Dermis microvascular lymphatic vessel endothelial cell (primary cell): ENCODE data around the gene HSF4. TPM values are rescaled to one million over a fixed set of nuclear protein-coding genes. Genes with fewer than 3 reads are reported as not detected.
"Not testable (repeated sequence)": the region's sequence is repeated elsewhere in the genome, so short reads cannot be mapped to it uniquely, and the experiment has no call there.

Source experiments
- DNase-seq, 2 donors: peaks; one replicate each; pipeline versions ENCODE4 v3.0.0 to v3.0.0-alpha.2; 2010; ENCODE audit warnings: low read depth in 2 of 2
- total RNA-seq: library from RNA; depleted of rRNA; stranded (reverse); fragments of >200 nt; gene quantifications from 2 replicates; pipeline ENCODE4 v1.2.1, GENCODE V29; 2014

Gene HSF4, protein sequence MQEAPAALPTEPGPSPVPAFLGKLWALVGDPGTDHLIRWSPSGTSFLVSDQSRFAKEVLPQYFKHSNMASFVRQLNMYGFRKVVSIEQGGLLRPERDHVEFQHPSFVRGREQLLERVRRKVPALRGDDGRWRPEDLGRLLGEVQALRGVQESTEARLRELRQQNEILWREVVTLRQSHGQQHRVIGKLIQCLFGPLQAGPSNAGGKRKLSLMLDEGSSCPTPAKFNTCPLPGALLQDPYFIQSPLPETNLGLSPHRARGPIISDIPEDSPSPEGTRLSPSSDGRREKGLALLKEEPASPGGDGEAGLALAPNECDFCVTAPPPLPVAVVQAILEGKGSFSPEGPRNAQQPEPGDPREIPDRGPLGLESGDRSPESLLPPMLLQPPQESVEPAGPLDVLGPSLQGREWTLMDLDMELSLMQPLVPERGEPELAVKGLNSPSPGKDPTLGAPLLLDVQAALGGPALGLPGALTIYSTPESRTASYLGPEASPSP
- total RNA-seq = 0.77 and 1.1 TPM in 2 replicates

- DNase-seq = no peak
Measured at GRCh38 chr16:67164599-67165061, at the start of gene HSF4. Gene HSF4 (plus strand): TSS chr16:67164745. CDS start chr16:67164812, 67 bp downstream.

- DNase-seq = no peak
Measured at GRCh38 chr16:67114793-67115192, 49.8 kb upstream of the HSF4 start.

DNA sequence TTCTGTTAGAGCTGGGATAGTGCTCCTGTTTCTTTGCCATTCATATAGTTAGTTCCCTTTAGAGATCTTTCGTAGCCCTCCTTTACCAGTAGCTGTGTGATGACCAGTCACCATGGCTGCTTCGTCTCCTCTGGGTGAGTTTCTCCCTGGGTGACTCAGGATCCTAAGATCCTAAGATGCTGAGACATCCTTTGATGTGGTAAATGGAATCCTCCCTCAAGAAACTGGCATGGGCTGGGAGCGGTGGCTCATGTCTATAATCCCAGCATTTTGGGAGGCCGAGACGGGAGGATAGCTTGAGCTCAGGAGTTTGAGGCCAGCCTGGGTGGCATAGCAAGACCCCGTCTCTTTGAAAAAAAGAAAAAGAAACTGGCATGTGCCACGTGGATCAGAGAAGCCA, 48.9 kb upstream of the HSF4 start:
- no peak for DNase-seq

DNA sequence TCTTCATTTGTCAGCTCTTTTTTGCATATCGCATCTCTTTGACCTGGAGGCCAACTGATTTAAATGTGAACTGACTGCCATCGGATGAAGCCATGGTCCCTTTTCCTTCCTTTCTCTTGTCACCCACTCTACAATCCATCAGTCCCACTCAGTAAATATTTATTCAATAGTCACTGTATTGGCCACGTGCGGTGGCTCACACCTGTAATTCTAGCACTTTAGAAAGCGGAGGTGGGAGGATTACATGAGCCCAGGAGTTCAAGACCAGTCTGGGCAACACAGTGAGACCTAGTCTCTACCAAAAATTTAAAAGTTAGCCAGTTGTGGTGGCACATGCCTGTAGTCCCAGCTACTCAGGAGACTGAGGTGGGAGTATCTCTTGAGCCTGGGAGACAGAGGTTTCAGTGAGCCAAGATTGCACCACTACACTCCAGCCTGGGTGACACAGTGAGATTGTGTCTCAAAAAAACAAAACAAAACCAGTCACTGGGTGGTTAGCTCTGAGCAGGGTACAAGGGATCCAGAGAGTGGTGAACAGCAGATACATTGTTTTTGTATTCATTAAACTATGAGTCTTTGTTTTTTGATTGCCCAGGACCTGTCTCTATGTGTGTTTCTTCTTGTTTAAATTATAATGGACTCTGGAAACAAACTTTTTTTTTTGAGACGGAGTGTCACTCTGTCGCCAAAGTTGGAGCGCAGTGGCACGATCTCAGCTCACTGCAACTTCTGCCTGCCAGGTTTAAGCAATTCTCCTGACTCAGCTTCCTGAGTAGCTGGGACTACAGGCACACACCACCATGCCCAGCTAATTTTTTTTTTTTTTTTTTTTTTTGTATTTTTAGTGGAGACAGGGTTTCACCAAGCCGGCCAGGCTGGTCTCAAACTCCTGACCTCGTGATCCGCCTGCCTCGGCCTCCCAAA, 47.9 kb upstream of the HSF4 start:
- peak in 1 of 2 donors; percentile 20 for DNase-seq

DNA sequence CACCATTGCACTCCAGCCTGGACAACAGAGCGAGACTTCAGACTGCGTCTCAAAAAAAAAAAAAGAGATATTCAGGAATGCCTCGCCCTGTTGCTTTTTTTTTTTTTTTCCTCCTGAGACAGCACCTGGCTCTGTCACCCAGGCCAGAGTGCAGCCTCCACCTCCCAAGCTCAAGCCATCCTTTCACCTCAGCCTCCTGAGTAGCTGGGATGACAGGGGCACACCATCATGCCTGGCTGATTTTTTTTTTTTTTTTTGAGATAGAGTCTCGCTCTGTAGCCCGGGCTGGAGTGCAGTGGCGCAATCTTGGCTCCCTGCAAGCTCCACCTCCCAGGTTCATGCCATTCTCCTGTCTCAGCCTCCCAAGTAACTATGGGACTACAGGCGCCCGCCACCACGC, 46.8 kb upstream of the HSF4 start:
- no peak for DNase-seq

GRCh38 chr16:67120025-67120424, 44.5 kb upstream of the HSF4 start:
- no peak for DNase-seq

DNA sequence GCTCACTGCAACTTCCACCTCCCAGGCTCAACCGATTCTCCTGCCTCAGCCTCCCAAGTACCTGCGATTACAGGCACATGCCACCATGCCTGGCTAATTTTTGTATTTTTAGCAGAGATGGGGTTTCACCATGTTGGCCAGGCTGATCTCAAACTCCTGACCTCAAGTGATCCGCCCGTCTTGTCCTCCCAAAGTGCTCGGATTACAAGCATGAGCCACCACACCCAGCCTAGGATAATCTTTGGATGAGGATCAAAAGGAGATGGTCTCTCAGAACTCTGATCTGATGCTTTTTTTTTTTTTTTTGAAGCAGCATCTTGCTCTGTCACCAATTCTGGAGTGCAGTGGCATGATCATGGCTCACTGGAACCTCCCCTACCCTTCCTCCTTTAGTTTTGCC, 41.7 kb upstream of the HSF4 start:
- DNase-seq = not testable (repeated sequence)

DNA sequence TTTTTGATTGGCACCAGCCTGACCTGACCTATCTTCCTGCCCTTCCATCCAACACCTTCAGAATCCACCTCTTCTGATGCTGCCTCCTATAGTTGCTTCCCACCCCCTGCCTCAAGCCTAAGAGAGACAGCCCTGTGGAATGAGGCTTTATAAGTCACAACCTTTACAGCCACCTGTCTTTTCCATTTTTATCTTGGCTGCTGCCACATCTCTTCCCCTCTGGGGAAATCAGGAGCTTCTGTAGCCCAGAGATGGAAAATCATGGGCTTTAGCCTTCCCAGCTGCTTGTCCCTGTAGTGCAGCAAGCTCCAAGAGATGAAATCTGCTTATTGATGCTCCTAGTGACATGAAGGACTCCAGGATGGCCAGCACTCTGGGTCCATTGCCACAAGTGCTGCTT, 36.1 kb upstream of the HSF4 start:
- no peak for DNase-seq

DNA sequence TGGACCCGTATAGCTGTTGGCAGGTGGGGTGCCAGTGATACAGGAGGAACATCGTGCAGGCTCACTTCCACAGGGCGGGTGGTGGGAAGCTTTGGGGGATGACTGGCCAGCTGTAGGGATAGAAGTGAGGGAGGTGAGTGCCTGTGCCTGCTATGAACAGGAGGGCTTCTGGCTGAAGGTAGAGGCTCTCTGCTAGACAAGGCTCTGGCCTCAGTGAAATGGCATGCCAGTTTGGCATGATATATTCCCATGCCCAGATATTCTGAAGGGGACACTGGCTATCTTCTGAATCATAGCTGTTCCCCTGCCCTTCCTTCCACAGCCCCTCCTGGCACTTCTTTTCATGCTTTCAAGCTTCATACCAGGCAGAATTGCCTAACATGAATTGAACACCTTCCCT, 35.7 kb upstream of the HSF4 start:
- DNase-seq = no peak

- DNase-seq = no peak
Measured at GRCh38 chr16:67129422-67129821, 35.1 kb upstream of the HSF4 start.

- DNase-seq = peak in 1 of 2 donors; percentile 79
Measured at GRCh38 chr16:67137605-67138004, 26.9 kb upstream of the HSF4 start.

- DNase-seq = no peak
Measured at GRCh38 chr16:67141391-67141790, 23.2 kb upstream of the HSF4 start.

DNA sequence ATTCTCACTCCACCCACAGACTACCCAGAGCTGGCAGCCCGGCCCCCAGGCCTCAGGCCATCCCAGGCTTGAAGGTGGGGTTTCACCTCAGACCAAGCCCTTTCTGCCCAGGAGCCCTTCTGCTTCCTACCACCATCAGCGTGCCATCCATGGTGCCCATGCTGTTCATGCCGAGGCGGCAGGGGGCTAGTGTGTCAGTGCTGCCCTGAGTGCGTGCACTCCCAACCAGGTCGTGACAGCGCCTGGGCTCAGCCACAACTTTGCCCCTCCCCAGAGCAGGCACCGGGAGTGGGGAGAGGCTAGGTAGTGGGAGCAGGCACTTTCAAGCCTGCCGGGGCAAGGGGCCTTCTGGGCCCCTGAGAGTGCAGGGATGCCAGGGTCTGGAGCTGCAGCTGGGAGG, 22.2 kb upstream of the HSF4 start:
- no peak for DNase-seq

DNA sequence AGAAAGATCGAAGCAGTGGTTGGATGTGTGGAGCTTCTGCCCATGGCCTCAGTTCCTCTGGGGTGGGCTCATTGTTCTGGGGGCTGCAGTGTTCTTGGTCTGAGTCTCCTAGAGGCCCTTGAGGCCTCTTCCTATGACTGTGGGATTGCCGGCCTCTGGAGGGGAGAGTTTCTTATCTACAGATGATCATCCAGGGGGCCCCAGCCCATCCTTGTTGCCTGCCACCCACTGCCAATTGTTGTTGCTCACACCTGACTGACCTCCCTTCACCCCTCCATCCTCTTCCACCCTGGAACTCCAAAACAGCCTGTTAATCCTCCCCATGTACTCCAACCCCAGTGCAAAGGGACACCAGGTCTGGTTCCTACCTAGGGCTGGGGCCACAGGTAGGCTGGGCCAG, 19.6 kb upstream of the HSF4 start:
- no peak for DNase-seq

GRCh38 chr16:67145746-67146145, 18.8 kb upstream of the HSF4 start:
- DNase-seq = no peak

DNA sequence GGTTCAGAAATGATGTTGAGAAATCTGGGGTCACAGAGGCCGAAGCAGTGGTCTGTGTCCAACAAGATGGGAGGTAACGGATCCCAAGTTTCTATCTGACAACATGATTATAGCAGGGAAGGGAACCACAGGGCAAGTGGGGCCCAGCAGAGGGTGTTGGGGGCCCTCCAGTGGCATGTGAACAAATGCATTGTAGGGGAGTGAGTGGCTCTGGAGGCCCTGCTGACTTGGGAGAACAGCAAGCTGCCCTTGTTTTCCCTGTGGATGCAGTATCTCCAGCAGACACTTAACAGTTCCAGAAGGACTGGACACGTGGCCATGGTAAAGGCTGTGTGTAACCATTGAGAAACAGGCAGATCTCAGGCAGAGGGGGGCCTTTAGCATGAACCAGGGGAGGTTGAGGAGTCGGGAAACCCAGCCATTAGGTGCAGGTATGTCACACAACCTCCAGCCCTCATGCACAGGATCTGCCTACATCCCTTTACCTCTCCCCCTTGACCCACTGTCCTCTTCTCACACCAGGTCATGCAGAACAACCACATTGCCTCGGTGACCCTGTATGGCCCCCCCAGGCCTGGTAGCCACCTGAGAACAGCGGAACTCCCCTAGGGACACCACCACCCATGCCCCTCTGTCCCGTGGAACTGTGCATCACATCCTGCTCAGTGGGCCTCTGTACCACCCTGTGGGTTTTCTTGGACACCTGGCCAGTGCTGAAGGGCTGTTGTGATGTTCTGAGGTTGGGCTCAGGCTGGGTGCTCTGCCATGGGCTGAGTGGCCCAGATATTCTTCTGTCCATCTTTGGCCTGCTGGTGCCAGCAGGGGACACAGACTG, 17.8 kb upstream of the HSF4 start:
- no peak for DNase-seq

- DNase-seq = no peak
Measured at GRCh38 chr16:67147437-67148140, 17.0 kb upstream of the HSF4 start.

DNA sequence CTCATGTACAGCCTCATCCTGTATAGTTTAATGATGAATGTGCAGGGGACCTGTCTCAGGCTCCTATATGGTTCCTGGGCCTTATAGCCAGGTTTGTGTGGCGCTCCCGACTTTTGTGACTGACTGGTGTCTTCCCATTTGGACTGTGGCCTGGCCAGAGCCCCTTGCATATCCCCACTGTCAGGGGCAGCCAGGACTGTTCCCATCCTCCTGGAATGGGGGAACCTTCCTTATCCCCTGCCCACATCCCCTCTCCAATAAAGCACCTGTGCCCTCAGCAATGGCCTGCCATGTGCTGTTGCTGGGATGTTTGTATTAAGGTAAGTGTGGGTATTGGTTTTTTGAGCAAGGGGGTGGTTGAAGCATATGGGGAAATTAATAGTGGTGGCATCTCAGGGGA, 16.3 kb upstream of the HSF4 start:
- no peak for DNase-seq

DNA sequence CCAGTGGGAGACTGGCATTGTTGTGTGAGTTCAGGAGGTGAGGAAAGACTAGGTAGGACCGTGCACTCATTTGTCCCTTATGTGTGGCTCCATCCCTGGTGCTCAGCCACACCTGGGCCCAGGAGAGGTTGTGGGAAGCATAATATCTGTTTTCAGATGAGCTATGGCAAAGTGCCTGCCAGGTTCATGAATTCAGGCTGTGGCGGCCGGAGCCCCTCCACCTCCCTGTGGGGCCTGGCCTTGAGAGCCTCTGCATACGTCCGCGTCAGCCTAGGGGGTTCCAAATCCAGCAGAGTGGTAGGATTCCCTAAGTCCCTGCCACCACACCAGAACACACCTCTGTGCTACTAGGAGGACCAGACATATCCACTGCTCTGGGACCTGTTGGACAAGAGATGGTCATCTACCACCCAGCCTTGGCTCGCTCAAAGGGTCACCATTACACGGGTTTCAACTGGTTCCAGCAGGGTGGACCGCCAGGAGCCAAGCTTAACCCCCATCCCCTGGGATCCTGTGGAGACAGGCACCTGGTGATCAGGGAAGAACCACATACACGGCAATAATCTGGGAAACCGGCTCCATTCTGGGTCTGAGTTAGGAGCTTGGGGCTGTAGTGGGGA, 15.8 kb upstream of the HSF4 start:
- no peak for DNase-seq
